NCI-H187 treated with DMSO at 0.1 percent for 48 hours (cell line): ENCODE measurements around the gene SREBF2.

Experiments used
- DNase-seq: peaks from one replicate; lab custom pipeline; 2025; lab: John Stamatoyannopoulos, UW

Gene SREBF2

DNA sequence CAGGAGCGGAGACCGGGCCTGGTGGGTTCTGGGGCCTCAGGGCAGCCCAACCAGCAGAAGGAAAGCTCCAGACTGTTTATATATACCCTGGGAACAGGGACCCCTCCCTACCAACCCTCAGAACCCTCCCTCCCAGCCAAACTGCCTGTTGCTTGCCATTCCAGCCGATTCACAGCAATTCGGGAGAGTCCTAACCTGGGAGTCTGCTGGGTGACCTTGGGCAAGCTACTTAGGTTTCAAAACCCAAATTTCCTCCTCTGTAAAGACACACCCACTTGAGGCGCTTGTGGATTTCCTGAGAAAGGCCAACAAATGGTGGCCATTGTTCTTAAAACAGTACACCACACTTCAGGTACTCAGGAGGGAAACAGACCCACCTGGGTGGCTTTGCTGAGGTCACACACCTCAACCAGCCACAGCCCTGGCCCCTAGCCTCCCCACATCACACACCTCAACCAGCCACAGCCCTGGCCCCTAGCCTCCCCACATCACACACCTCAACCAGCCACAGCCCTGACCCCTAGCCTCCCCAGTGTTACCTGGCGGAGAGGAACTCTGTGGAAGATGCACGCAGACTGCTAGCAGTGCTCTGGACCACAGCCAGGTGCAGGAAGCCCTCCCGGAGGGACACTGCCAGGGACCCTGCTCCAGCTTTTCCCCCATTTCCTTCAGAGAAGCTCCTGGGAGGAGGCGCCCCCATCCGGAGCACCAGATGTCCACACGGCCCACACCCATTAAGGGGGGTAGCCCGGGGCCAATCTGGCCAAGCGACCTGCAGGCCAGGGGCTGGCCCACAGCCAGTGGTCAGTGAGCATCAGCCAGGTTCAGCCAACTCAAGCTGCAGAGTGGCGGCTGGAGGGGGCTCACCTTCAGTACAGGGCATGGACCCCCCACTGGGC is 75.8 kb downstream of the SREBF2 start:
- no peak for DNase-seq

DNA sequence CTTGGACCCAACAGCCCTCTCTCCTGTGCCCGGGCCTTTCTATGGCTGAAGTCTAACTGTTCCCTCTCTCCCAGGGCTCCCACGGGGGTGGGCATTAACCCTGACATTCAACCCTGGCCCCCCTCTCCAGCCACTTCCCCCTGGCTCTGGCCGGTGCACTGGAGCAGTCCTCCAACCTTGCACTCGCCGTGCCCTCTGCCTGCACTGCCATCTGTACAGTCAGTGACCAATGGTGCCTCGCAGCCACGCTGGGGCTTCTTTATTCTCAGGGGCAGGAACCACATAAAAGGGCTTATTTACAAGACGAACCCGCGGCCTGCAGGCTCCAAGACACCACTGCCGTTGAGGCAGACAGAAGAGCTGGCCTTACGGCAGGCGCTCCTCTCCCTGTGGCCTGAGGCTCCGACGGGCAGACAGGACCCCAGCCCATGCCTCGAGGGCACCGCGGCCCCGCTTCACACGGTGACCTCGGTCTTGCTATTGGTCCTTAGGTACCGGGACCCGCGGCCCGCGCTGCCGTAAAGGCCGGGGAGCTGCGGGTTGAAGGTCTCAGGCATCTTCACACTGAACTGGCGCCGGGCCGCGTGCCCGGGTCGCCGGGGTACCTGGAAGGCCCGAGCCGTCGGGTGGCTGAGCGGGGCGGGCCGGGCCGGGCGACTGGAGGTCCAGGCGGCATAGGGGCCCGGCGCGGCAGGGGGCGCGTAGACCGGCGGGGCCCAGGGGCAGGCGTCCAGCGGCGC is 76.6 kb downstream of the SREBF2 start:
- DNase-seq = no peak

DNA sequence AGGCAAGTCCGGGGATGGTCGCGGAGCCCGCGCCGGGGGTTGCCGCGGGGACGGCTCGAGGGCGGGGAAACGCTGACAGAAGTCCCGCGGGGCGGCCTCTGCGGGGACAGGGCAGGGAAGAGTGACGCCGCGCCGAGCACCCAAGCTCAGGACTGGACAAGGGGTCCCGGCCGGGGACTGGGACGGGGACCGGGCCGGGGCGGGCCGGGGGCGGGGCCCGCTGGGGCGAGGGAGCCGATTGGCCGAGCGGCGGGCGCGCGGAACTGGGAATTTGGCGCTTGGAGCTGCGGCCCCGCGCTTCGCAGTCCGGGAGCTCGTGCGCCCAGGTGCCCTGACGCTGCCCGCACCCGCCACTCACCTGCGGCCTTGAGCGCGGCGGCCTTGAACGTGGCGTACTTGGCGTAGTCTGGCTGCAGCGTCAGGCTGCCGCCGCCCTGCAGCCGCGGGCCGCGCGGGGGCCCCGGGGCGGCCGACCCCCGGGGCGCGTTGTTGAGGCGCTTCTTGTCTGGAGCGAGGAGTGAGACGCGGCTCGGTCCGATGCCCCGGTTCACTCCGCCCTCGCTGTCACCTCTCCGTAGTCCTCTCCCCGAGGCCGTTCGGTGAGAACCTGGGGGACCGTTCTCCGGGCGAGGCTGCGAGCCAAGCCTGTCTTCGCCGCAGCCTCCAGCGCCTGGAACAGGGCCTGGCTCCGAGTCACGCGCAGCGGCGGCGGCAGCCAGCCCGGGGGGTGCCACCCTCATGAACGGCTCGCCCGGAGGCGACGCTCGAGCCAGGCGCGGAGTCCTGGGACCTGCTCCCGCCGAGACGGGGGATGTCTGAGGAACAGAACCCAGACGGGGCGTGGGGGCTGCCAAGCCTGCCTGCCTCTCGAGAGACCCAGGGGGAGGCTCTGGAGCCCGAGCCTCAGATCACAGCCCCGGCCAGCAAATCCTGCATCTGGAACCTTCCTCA is 77.4 kb downstream of the SREBF2 start:
- no peak for DNase-seq

DNA sequence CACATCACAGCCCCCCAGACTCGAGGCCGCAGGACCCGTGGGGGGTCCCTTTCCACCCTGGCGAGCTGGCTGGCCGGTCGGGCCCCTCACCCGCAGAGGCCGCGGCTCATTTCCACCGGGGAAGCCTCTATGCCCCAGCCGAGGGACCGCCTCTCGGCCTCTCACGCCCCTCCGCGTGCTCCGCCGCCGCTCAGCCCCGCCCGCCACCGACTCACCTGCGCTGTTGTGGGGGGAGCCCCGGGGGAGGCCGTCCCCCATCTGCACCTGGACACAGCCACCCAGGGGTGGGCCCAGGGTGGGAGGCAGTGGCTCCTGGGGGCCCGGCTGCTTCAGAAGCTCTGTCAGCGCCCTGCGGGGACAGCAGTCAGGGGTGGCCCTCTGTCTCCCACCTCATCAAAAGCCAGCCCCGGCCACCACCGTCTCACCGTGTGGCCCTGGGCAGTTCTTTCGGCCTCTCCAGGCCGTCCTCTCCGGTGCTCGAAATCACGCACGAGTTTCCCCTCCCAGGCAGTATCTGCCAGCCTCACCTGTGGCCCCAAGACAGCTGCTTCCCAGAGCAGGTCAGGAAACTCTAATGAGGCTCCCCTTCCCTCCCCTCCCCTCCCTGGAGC is 78.2 kb downstream of the SREBF2 start:
- no peak for DNase-seq

DNA sequence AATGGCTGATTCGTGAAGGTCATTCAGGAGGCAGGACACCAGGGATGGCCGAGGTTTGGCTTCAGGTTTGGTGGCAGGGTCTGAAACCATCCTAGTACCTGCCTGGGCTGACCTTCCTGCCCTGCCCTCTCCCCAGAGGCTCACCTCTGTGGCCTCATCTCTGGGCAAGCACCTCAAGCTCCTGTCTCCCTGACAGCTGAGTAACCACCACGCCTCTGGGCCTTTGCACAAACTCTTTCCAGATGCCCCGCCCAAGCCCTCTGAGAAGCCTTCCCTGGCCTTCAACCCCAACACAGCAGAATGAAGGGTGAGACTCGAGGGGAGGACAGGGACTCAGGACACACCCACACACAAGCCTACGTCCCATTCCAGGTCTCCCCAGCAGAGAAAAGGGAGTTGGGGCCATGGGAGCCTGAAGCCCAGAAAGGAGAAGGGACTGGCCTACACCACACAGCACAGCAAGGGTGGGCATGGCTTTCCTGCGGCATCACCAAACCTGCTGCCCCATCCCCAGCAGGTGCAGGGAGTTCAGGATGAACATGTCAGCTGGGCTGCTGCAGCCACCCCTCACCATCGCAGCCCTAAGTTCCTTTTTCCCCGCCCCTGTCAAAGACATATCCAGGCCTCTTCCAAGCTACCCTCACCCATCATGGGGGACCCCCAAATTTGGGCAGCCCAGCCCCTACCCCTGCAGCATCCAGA is 79.6 kb downstream of the SREBF2 start:
- no peak for DNase-seq

DNA sequence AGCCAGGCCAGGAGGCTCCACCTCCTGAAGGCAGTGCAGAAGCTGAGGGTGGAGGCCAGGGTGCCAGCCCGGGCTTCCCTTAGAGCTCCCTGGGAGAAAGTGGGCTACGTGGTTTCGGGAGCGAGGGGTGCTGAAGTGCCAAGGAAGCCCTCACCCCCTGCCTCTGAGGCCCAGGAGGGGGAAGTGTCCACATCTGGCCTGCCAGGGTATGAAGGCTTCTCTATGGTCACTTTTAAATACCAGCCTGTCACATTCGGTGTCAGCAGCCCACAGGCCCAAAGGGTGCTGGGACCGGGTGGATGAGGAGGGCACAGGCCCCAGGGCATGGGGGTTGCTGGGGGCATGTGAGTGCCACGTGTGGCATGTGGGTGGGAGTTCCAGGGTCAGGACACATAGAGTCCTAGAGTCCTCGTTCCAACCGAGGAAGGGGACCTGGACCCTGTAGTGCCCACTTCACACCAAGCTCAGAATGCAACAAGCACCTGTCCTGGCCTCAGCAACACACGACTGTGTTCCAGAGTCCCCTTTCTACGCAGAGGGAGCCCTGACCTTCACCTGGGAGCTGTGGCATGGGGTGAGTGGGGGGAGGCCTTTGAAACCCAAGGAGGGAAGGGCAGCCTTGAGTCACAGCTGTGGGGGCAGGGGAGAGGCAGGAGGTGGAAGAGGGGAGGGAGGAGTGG is 80.3 kb downstream of the SREBF2 start:
- no peak for DNase-seq

DNA sequence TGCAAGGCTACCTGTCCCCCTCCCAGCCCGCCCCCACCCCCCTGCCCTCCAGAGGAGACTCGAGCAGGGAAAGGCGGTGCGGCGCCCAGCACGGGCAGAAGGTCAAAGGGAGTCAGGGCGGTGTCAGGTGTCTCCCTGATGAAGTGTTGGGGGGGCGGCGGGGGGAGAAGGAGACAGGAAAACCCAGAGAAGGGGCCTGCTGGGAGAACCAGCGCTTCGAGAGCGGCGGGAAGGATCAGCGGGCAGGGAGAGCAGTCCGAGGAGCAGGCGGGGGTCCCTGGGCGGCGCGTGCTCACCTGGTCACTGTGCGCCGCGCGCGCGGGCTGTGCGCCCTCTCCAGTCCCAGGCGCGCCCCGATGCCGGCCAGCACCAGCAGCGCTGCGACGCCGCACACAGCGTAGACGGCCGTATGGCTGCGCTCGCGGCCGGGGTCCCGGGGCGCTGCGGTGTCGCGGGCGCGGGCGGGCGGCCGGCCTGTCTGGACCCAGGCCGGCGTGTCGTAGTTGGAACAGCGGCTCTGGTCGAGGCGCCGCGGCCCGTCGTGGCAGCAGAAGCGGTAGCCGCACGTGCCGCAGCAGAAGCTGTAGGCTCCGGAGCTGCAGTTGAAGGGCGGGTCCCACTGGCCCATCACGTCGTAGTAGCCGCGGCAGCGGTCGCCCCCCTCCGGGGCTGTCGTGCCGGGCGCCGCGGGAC is 81.1 kb downstream of the SREBF2 start:
- no peak for DNase-seq

DNA sequence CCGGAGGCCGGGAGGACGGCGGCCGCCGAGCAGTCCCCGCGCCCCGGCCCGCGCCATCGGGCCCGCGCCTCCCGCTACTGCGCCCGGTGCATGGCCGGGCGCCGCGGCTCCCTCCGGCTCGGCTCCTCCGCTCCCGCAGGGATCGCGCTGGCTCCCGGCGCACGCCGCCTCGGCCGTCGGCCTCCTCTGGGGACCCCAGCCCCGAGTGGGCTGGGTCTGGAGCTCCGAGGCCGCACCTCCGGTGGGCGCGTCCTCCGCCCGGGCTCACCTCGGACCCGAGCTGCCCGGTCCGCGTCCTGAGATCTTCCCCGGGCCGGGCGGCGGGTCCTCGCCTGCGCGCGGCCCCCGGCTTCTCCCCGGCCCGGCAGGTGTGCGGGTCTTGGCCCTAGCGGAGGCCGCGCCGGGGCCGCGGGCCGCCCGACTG is 81.7 kb downstream of the SREBF2 start:
- no peak for DNase-seq

DNA sequence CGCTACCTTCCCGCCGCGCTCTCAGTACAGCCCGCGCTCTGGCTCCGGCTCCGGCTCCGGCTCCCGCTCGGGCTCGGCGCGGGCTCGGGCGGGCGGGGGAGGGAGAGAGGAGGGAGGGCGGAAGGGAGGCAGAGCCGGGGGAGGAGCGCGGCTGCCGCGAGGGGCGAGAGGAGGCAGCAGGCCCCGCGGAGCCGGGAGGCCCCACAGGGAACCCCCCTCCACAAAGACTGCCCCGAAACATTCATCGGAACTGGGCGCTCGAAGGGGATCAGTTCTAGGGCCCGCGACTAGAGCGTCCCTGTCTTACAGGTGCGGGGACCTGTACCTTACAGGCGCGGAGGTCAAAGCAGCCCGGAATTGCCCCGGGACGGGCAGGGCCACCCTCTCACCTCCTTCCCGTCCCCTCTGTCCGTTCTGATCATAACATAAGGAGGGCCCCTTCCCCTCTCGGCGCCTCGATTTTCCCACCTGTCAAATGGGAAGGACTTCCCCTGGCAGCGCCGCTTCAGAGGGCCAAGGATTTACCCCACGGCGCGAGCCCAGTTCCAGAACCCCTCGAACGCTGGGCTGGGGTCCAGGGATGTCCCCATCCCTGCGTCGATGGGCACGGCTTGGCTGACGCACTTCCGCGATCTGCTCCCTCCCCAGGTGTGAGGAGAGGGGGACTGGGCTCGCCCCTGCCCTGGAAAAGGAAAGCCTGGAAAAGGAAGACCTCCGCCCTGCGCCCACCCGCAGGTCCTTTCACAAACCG is 82.3 kb downstream of the SREBF2 start, which contains the start of gene SHISA8:
TSS of gene SHISA8 (minus strand) at position 40 of the 751 bp plus-strand sequence. CDS start 407 bp downstream, outside the sequence.
- no peak for DNase-seq

DNA sequence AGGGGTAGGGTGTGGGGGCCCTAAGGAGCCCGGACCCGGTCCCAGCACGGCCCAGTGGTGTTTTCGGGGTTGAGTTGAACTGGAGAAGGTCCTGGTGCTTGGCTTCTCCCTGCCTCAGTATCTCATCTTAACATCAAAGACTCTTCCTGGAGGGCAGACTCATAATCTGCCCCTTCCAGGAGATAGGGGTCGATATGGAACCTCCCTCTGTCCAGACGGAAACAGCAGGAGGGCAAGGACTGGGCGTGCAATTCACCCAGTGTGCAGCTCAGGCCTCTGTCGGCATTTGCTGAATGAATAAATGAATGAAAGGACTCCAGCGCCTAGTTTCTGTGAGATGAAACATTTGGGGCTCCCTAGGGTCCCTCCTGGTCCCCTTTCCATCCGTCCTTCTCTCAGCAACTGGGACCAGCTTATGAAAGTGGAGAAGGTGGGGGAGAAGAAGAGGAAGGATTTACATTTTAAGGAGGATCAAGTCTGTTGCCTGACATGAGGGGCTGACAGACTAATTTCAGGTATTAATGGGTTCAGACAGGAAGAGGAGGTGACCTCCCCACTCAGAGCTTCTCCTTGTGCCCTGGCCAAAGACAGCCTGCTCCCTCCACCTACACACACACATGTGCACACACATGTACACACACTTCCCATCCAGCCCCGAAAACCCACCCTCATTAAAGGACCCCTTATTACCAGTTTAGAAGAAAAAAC is 83.0 kb downstream of the SREBF2 start:
- no peak for DNase-seq

DNA sequence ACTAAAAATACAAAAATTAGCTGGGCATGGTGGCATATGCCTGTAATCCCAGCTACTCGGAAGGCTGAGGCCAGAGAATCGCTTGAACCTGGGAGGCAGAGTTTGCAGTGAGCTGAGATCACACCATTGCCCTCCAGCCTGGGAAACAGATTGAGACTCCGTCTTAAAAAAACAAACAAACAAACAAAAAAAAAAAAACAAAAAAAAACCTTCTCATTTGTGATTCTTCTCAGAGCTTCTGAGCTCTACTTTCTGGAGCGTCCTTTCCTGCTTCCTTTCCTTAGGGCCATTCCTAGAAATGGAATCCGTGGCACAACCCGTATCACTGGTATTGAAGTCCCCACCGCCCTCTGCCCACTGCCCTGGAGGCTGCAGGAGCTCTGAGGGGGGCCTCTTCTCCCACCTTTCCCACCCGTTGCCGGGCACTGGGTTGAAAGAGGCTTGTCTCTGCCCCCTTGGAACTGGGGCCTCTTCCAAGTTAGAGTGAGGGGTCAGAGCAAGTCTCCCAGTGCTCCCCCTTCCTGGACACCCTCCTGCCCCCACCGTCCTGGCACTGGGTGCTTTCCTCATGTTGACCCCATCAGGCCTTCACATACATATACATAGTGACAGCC is 83.9 kb downstream of the SREBF2 start:
- DNase-seq = no peak

DNA sequence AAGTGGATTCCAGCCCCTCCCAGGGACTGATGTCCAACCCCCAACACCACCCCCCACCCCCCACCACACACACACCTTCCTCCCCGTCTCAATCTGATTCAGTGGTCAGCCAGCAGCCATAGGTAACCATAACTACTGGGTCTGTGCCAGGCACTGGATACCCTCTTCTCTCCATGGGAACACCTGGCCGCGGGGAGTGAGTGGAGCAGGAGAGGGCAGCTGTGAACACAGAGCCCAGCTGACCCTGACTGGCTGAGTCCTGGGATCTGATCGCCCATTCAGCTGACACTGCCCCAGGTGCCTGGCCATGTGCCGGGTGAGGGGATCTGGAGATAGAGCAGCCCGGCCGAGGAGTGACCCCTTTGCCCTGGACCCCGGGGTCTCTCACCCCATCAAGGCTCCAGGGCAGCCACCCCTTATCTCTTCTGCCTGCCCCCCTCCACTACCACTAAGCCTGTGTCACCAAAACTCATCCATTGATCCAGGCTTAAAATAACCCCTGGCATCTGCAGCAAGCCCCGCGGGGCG is 84.5 kb downstream of the SREBF2 start:
- DNase-seq = no peak

DNA sequence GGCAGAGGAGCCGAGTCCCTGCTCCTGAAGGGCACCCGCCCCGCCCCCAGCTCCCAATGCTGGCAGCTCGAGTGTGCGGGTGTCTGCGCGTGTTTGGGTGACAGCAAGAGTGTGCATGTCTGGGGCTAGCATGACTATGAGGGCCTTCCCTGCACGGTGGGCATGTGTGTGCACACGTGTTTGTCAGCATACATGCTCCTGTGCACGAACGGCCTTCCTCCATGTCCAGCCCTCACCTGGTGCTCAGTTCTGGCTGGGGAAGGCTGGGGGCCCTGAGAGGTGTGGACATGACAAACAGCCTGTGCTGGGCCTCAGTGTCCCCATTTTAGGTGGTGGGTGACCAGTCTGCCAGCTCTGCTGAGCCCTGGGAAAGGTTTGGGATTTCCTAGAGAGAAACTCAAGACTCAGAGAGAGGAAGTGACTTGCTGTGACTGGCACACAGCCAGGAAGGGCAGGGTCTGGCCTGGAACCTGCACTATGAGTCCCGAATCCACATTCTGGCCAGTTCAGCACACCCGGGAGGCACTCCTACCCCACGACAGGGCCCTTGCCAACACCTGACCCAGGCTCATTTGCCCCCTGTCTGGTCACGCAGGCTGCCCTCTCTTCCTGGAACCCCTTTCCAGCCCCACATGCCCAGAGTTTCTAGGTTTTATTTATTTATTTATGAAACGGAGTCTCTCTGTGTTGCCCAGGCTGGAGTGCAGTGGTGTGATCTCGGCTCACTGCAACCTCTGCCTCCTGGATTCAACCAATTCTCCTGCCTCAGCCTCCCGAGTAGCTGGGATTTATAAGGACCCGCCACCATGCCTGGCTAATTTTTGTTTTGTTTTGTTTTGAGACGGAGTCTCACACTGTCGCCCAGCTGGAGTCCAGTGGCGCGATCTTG is 85.2 kb downstream of the SREBF2 start:
- no peak for DNase-seq

DNA sequence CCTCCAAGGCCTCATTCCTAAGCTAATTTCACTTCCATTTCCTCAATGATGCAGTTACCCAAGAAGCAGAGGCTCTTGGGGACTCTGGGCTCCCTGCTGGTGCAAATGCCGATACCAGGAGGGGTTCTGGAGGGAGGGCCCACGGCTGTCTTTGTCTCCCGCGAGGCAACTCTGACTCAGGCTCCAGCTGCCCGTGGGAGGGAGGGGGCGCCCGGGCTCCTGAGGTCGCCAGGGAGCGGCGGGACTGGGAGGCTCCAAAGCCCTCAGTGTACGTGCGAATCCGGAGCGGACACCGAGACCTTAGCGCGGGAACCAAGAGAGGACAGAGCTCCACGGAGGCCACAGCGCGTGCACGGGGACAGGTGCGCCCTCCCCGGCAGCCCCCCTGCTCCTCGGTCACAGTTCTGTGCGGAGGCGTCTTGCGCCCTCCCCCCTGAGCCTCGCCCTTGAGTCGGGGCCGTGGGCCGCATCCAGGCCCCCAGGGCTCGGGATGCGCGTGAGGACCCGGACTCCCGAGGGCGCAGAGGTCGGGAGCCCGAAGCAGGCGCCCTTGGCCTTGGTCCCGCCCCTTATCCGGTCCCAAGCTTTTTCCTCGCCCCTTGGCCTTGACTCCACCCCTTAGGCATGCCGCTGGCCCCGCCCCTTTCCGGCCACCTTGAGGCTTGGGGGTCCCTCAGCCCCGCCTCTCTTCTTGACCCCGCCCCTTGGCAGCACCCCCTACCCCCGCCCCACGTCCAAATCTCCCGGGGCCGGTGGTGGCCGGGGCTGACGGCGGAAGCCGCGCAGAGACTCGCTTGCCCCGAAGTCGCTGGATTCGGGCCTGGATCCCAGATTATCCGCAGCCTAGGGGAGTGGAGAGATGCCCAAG is 86.7 kb downstream of the SREBF2 start:
- DNase-seq = no peak

DNA sequence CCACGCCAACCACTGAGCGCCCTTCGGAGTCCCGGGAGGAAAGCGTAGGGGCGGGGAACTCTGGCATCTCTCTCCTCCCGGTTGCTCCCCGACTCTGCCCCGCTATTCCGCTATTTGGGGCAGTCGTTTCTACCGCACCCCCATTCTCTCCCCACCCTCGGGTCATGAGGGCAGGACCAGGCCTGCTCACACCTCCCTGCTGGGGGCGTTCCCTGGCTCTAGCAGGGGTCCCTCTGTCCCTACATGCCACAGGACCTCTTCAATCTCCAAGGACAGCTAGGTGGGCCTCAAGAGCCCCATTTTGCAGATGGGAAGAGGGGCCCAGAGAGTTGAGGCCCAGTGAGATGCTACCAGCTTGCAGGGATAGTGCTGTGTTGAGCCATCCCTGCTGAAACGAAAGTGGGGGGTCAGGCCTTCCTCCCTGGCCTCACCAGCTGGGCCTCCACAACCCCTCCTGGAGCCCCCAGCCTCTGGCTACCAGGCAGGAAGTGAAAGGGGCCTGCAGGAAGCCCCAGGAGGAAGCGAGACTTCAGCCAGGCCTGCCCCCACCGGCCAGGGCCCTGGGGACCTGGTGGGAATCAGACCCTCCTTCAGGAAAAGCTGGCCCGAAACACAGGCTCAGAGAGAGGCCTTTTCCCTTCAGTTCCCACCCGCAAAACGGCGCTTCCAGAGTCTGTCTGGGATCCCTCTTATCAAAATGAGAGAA is 87.5 kb downstream of the SREBF2 start:
- DNase-seq = no peak
